ENCODE data around the gene USP9X. TPM values are rescaled to one million over a fixed set of nuclear protein-coding genes. Genes with fewer than 3 reads are reported as not detected.

Gene USP9X
- total RNA-seq, 1 donor from 2014 or later, result 72.4 TPM

DNA sequence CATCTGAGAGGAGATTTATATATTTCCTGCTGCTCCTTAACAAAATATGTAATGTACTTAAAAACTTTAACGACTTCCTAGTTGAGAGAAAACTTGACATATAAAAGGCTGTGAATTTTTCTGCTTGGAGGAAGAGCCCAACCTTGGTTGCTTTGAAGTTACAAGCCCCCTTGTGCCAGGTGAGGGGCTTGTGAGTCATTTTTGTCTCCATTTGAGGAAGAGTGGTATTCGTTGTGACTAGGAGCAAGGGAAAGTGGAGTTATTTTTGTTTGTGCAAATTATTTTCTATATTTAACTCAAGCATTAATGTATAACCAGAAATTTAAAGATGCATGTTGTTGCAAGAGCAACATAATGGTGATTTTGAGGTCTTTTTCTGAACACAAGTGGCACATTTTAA is 149.7 kb downstream of the USP9X start:
- Histone ChIP-seq H3K4me1 (no peaks in the 10 kb centered on the region), H3K36me3 (peaks cover 0 to 12% of the 10 kb centered on the region in 2 donors), H3K9me3 (no peaks in the 10 kb centered on the region), H3K27ac (no peak overlapping the region), H3K27me3 (no peaks in the 10 kb centered on the region), H3K4me3 (no peak overlapping the region)
- intact Hi-C loops (cut with DNase I), result no loop called here
- TF ChIP-seq POLR2A (IDR thresholded peaks at IDR 0.05) (no peak), POLR2AphosphoS5 (IDR thresholded peaks at IDR 0.05; ENCODE audit: insufficient read depth in 1 of 2, low read depth in 1 of 2) (no peak)
- TF ChIP-seq, protein P1, sequence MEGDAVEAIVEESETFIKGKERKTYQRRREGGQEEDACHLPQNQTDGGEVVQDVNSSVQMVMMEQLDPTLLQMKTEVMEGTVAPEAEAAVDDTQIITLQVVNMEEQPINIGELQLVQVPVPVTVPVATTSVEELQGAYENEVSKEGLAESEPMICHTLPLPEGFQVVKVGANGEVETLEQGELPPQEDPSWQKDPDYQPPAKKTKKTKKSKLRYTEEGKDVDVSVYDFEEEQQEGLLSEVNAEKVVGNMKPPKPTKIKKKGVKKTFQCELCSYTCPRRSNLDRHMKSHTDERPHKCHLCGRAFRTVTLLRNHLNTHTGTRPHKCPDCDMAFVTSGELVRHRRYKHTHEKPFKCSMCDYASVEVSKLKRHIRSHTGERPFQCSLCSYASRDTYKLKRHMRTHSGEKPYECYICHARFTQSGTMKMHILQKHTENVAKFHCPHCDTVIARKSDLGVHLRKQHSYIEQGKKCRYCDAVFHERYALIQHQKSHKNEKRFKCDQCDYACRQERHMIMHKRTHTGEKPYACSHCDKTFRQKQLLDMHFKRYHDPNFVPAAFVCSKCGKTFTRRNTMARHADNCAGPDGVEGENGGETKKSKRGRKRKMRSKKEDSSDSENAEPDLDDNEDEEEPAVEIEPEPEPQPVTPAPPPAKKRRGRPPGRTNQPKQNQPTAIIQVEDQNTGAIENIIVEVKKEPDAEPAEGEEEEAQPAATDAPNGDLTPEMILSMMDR (IDR thresholded peaks at IDR 0.05), result no peak
- DNase-seq (ENCODE audit: extremely low spot score in 2 of 2), result no peak

DNA sequence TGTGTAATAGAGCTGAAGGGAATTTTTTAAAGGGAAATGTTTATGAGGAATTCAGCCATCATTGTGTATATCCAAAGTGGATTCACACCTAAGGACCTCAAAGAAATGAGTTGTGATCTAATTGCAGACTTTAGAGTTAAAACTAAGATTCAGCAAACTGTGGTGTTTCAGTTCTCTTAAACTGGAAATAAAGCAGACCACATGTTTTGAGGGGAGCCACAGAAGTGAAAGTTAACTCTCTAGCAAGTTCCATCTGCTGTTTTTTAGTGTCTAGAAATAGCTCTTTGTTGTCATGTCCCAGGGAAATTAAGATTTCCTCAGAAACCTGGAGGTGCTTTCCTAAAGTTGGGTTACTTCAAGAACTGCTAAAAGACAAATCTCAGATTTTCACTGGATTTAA is 151.4 kb downstream of the USP9X start:
- Histone ChIP-seq H3K4me3 (no peak overlapping the region), H3K4me1 (no peaks in the 10 kb centered on the region), H3K36me3 (peaks cover 0 to 5% of the 10 kb centered on the region in 2 donors), H3K9me3 (no peaks in the 10 kb centered on the region), H3K27me3 (no peaks in the 10 kb centered on the region), H3K27ac (peak overlapping the region; percentile 6)
- no peak for DNase-seq (ENCODE audit: extremely low spot score in 2 of 2)
- intact Hi-C loops (cut with DNase I), result no loop called here
- TF ChIP-seq POLR2AphosphoS5 (IDR thresholded peaks at IDR 0.05; ENCODE audit: insufficient read depth in 1 of 2, low read depth in 1 of 2), result no peak
- no peak for TF ChIP-seq POLR2A (IDR thresholded peaks at IDR 0.05)
- TF ChIP-seq, protein P1 (IDR thresholded peaks at IDR 0.05), result no peak

DNA sequence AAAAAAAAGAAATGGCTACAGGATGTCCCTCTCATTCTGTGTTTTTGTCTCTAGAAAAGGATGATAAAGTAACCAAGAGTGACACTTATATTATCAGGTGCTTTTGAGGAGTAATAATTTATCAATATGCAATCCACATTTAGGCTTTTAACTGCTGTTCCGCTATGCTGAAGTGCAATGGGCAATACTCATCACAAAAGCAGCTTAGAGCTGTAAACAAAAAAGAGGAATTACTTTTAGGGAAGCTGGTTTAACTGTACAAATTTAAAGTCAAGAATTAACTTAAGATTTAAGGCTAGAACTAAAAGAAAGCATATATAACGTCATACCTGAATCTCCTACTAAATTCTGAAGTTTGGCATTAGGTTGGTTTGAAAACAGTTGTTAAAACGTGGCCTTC is 155.3 kb downstream of the USP9X start:
- H3K36me3 ChIP-seq, result no peaks in the 10 kb centered on the region
- no peak overlapping the region for H3K27ac ChIP-seq
- H3K4me3 ChIP-seq, result no peak overlapping the region
- intact Hi-C loops (cut with DNase I), result no loop called here
- H3K9me3 ChIP-seq, result no peaks in the 10 kb centered on the region
- H3K4me1 ChIP-seq, result no peaks in the 10 kb centered on the region
- no peaks in the 10 kb centered on the region for H3K27me3 ChIP-seq
- TF ChIP-seq POLR2AphosphoS5 (IDR thresholded peaks at IDR 0.05; ENCODE audit: insufficient read depth in 1 of 2, low read depth in 1 of 2), result no peak
- TF ChIP-seq POLR2A (IDR thresholded peaks at IDR 0.05), result no peak
- TF ChIP-seq, protein P1 (IDR thresholded peaks at IDR 0.05), result no peak
- DNase-seq (ENCODE audit: extremely low spot score in 2 of 2), result no peak

DNA sequence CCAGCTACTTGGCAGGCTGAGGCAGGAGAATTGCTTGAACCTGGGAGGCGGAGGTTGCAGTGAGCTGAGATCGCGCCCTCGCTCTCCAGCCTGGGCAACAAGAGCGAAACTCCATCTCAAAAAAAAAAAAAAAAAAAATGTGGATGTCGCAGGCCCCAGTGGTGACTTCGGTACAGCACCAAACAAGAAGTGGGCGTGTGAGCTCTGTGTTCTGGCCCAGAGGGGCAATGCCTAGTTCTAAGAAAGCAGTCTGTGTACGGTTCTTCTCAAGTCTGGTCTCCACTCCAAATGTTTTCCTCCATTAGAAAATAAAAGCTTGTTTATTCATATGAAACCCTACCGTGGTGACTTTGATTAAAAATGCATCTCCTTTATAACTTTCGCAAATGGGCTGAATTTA is 156.7 kb downstream of the USP9X start:
- Histone ChIP-seq H3K36me3 (no peaks in the 10 kb centered on the region), H3K4me1 (no peaks in the 10 kb centered on the region), H3K9me3 (no peaks in the 10 kb centered on the region), H3K27me3 (no peaks in the 10 kb centered on the region), H3K27ac (no peak overlapping the region), H3K4me3 (no peak overlapping the region)
- no peak for DNase-seq (ENCODE audit: extremely low spot score in 2 of 2)
- intact Hi-C loops (cut with DNase I), result no loop called here
- TF ChIP-seq, protein P1 (IDR thresholded peaks at IDR 0.05), result no peak

DNA sequence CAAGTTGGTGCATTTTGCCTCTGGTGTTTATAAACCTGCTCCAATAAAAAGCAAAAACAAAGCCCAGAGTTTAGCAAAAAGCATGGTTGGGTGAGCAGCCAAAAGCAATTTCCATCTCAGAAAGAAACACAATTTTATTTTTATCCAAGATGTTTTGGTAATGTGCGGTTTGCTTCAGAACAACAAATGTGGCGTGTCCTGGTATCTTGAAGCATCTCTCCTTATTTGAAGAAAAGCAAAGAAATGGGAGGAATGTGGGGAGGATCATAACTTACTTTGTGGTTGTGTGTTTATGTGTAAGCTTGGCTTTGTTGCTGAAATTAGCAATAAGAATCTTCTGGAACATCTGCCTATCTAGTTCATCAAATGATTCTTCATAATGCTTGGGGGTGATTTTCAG is 160.4 kb downstream of the USP9X start:
- H3K4me3 ChIP-seq, result no peak overlapping the region
- H3K4me1 ChIP-seq, result no peaks in the 10 kb centered on the region
- no peak overlapping the region for H3K27ac ChIP-seq
- no peaks in the 10 kb centered on the region for H3K27me3 ChIP-seq
- no peaks in the 10 kb centered on the region for H3K36me3 ChIP-seq
- TF ChIP-seq, protein P1 (IDR thresholded peaks at IDR 0.05), result no peak
- no peak for TF ChIP-seq POLR2AphosphoS5 (IDR thresholded peaks at IDR 0.05; ENCODE audit: insufficient read depth in 1 of 2, low read depth in 1 of 2)
- no peak for TF ChIP-seq POLR2A (IDR thresholded peaks at IDR 0.05)
- intact Hi-C loops (cut with DNase I), result no loop called here
- no peak for DNase-seq (ENCODE audit: extremely low spot score in 2 of 2)
- no peaks in the 10 kb centered on the region for H3K9me3 ChIP-seq

Data from vagina (tissue), 2 donors.